Measurements from ENCODE around the gene STAC.

DNA sequence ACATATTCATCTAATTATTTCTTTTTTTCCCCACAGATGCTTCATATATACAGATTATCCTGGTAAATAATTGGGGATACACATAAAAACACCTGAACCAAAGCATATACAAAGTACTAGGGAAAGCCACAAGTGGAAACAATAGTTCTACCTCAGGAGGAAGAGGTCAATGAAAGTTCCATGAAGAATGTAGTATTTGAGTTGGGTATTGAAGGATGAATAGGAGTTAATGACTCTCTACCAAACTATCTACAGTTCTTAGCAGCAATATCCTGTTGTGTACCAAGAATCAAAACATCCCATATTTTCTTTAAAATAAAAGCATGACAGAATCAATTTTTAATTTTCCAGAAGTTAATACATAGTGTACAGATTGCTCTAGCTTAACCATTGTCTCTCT is 78.9 kb downstream of the STAC start:
- TF ChIP-seq EP300 (IDR thresholded peaks at IDR 0.05) (no peak), CTCF (IDR thresholded peaks at IDR 0.05) (no peak), POLR2AphosphoS5 (IDR thresholded peaks at IDR 0.05) (no peak), POLR2A (IDR thresholded peaks at IDR 0.05) (no peak)
